ENCODE measurements around the gene LPAR3. TPM values are rescaled to one million over a fixed set of nuclear protein-coding genes. Genes with fewer than 3 reads are reported as not detected.

Gene LPAR3
- total and polyA plus RNA-seq, 2 of the 4 experiments (the other 2 are of a cell fraction), result 0.09 to 0.18 TPM

- DNase-seq (no peak), ATAC-seq (ENCODE audit: low read depth) (no peak)
- Histone ChIP-seq H3K4me2 (ENCODE audit: low read depth, low read length) (no peak overlapping the region), H2AK9ac (replicated peaks; ENCODE audit: low read depth, low read length, poor library complexity) (no peak overlapping the region), H4K5ac (ENCODE audit: low read depth, low read length) (no peak overlapping the region), H2AFZ (replicated peaks; ENCODE audit: low read length, poor library complexity) (no peak overlapping the region), H3K4me1 (ENCODE audit: control insufficient read depth, insufficient read depth, low read length) (no peaks in the 10 kb centered on the region), H3K79me1 (ENCODE audit: low read depth in 1 of 2, low read length in 2 of 2) (no peaks in the 10 kb centered on the region), H4K91ac (ENCODE audit: insufficient read depth, low read depth, low read length) (no peak overlapping the region), H4K20me1 (ENCODE audit: insufficient read depth, low read length) (no peaks in the 10 kb centered on the region), H2BK5ac (ENCODE audit: low read depth, low read length, poor library complexity, severe bottlenecking) (no peak overlapping the region), H3K36me3 (ENCODE audit: control insufficient read depth, insufficient read depth, low read length) (no peaks in the 10 kb centered on the region), H3K23ac (ENCODE audit: low read depth, low read length) (no peak overlapping the region), H3K4ac (ENCODE audit: low read depth, low read length) (peak overlapping the region; percentile 13; the same call in 1 of the 2 replicates), H3K56ac (ENCODE audit: extremely low read depth, insufficient read depth, low read length) (no peak overlapping the region), H3K27ac (ENCODE audit: insufficient read depth, low read length) (no peak overlapping the region), H2BK20ac (ENCODE audit: low read depth, low read length) (no peak overlapping the region; the same call in 1 of the 2 replicates), H2AK5ac (ENCODE audit: low read depth, low read length) (no peak overlapping the region), H3K9me3 (ENCODE audit: control insufficient read depth, insufficient read depth, low read length) (no peaks in the 10 kb centered on the region), H4K8ac (ENCODE audit: low read depth in 2 of 2, low read length in 2 of 2) (no peak overlapping the region), H3K9me1 (ENCODE audit: insufficient read depth, low read length) (peaks cover 2% of the 10 kb centered on the region; the same call in 1 of the 2 replicates), H2BK15ac (ENCODE audit: low read depth, low read length) (no peak overlapping the region), H3K14ac (replicated peaks; ENCODE audit: low read depth, low read length) (no peak overlapping the region), H3K4me3 (ENCODE audit: insufficient read depth, low read depth, low read length) (no peak overlapping the region), H3K27me3 (ENCODE audit: control insufficient read depth, insufficient read depth, low read length) (peaks cover 25% of the 10 kb centered on the region), H2BK120ac (ENCODE audit: low read depth, low read length) (no peak overlapping the region), H3K18ac (ENCODE audit: low read depth, low read length) (no peak overlapping the region), H3K9ac (ENCODE audit: low read depth, low read length) (no peak overlapping the region)
- dilution Hi-C loops (cut with HindIII; ENCODE audit: low sequenced_read_pairs, unreplicated experiment), result no loop called here
- in situ Hi-C loops (cut with MboI; ENCODE audit: low sequenced_read_pairs), result no loop called here
- POLR2A ChIA-PET (ENCODE audit: unreplicated experiment), result no interaction called here
- CTCF ChIA-PET, result interaction anchor here (0.9 to 1.3 kb wide), 3 partner anchors 32 to 451 kb away, joined by 3 read pairs; no protein-coding TSS in a partner anchor
- no peak for TF ChIP-seq POLR2A (IDR thresholded peaks at IDR 0.05; ENCODE audit: low read depth, low read length)
- no peak for TF ChIP-seq MXI1 (IDR thresholded peaks at IDR 0.05; ENCODE audit: borderline replicate concordance, low read depth, low read length)
- no peak for TF ChIP-seq RFX5 (IDR thresholded peaks at IDR 0.05; ENCODE audit: low read depth, low read length)
- TF ChIP-seq FOS (IDR thresholded peaks at IDR 0.05; ENCODE audit: low read depth, low read length), result no peak
- TF ChIP-seq MAZ (IDR thresholded peaks at IDR 0.05; ENCODE audit: borderline replicate concordance, low read depth, low read length), result no peak
- no peak for TF ChIP-seq RAD21 (IDR thresholded peaks at IDR 0.05; ENCODE audit: low read length)
- no peak for TF ChIP-seq ELK1 (IDR thresholded peaks at IDR 0.05; ENCODE audit: borderline replicate concordance, low read depth, low read length)
- TF ChIP-seq CTCF (conservative IDR thresholded peaks at IDR 0.05; ENCODE audit: low read depth, low read length), result no peak
- TF ChIP-seq CEBPB (IDR thresholded peaks at IDR 0.05; ENCODE audit: low read depth, low read length), result no peak
- no peak for TF ChIP-seq SMC3 (IDR thresholded peaks at IDR 0.05; ENCODE audit: low read depth, low read length)
- TF ChIP-seq USF2 (IDR thresholded peaks at IDR 0.05; ENCODE audit: low read depth, low read length), result no peak
- no peak for TF ChIP-seq CHD1 (IDR thresholded peaks at IDR 0.05; ENCODE audit: low read depth, low read length)
- no peak for TF ChIP-seq NFE2L2 (IDR thresholded peaks at IDR 0.05; ENCODE audit: low read depth, low read length)
- no peak for TF ChIP-seq BHLHE40 (IDR thresholded peaks at IDR 0.05; ENCODE audit: low read depth, low read length)
- WGBS, 2 experiments (ENCODE audit: extremely low coverage in 2 of 2, insufficient read length in 1 of 2), result 83% methylated on average over 1 of the region's 1 CpG; no CpG with 5 or more reads in 1 of the 2 experiments
- intact Hi-C loops (cut with micrococcal nuclease), result no loop called here
- no TSS peak for BruUV-seq (replicated peaks)
Measured at GRCh38 chr1:84803604-84804003, 89.4 kb downstream of the LPAR3 start.

All from IMR-90 (cell line).